GM12878 (cell line): Measurements from ENCODE around the gene MRPL39.
A peak's percentile ranks its signal among the peaks of the same experiment; 100 is the strongest.

Source experiments
- FOXK2 ChIP-seq: fragments of 450-650 bp; IDR thresholded peaks from 2 replicates; pipeline ENCODE4 v1.6.1; 2017; ENCODE audit warnings: mild to moderate bottlenecking, moderate library complexity
- GATAD2B ChIP-seq: fragments of 450-650 bp; conservative IDR thresholded peaks from 2 replicates; pipeline ENCODE4 v1.6.1; 2017; ENCODE audit warnings: low read depth, mild to moderate bottlenecking, moderate library complexity
- JUND ChIP-seq: IDR thresholded peaks from 2 replicates; pipeline ENCODE4 v1.6.1; 2012; ENCODE audit warnings: low read depth, mild to moderate bottlenecking, low read length, improper control_type of control experiment, moderate library complexity
- MYB ChIP-seq: fragments of 150-350 bp; IDR thresholded peaks from 2 replicates; pipeline ENCODE4 v1.6.1; 2014; ENCODE audit warnings: mild to moderate bottlenecking, low read depth, low read length, borderline replicate concordance
- POLR2A ChIP-seq: IDR thresholded peaks from 2 replicates; pipeline ENCODE4 v1.6.1; 2011; ENCODE audit warnings: low read depth, mild to moderate bottlenecking, low read length
- POLR2AphosphoS5 ChIP-seq: IDR thresholded peaks from 2 replicates; pipeline ENCODE4 v1.6.1; 2011; ENCODE audit warnings: mild to moderate bottlenecking, low read length, inconsistent platforms
- SIX5 ChIP-seq: IDR thresholded peaks from 2 replicates; pipeline ENCODE4 v1.6.1; 2011; ENCODE audit warnings: mild to moderate bottlenecking, low read depth, low read length, moderate library complexity; ENCODE audit not compliant: severe bottlenecking
- SMC3 ChIP-seq: IDR thresholded peaks from 2 replicates; pipeline ENCODE4 v1.6.1; 2011; ENCODE audit warnings: low read length, improper control_type of control experiment, borderline replicate concordance
- TAF1 ChIP-seq: IDR thresholded peaks from 2 replicates; pipeline ENCODE4 v1.6.1; 2011; ENCODE audit warnings: mild to moderate bottlenecking, low read depth, low read length, borderline replicate concordance
- ZNF274 ChIP-seq: IDR thresholded peaks from one replicate; pipeline ENCODE4 v1.8.0; 2011; ENCODE audit not compliant: insufficient read length, insufficient read depth
- TF ChIP-seq, protein P1 (sequence below), 3 experiments: IDR thresholded peaks in 2 of 3; conservative IDR thresholded peaks in 1 of 3; 2 replicates each; pipeline ENCODE4 v1.5.1; 2011; ENCODE audit warnings: low read depth in 3 of 3, low read length in 3 of 3, mild to moderate bottlenecking in 3 of 3, control low read depth in 2 of 3, moderate library complexity in 2 of 3, inconsistent platforms in 1 of 3, mixed read lengths in 1 of 3; ENCODE audit not compliant: control insufficient read depth in 2 of 3, insufficient read depth in 1 of 3; ENCODE audit errors: extremely low read depth in 1 of 3
- TF ChIP-seq, protein P2 (sequence below): fragments of 450-650 bp; IDR thresholded peaks from 2 replicates; pipeline ENCODE4 v1.6.1; 2017; ENCODE audit warnings: low read depth, mild to moderate bottlenecking, moderate library complexity

- TF ChIP-seq FOXK2: no peak
- TF ChIP-seq POLR2A: peak; percentile 60
- TF ChIP-seq, protein P1, sequence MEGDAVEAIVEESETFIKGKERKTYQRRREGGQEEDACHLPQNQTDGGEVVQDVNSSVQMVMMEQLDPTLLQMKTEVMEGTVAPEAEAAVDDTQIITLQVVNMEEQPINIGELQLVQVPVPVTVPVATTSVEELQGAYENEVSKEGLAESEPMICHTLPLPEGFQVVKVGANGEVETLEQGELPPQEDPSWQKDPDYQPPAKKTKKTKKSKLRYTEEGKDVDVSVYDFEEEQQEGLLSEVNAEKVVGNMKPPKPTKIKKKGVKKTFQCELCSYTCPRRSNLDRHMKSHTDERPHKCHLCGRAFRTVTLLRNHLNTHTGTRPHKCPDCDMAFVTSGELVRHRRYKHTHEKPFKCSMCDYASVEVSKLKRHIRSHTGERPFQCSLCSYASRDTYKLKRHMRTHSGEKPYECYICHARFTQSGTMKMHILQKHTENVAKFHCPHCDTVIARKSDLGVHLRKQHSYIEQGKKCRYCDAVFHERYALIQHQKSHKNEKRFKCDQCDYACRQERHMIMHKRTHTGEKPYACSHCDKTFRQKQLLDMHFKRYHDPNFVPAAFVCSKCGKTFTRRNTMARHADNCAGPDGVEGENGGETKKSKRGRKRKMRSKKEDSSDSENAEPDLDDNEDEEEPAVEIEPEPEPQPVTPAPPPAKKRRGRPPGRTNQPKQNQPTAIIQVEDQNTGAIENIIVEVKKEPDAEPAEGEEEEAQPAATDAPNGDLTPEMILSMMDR (IDR thresholded peaks at IDR 0.05 in 2 of 3, conservative IDR thresholded peaks at IDR 0.05 in 1 of 3; ENCODE audit: control insufficient read depth in 2 of 3, extremely low read depth in 1 of 3, insufficient read depth in 1 of 3, low read depth in 3 of 3, low read length in 3 of 3): no peak
- peak; percentile 98 for TF ChIP-seq POLR2AphosphoS5
- no peak for TF ChIP-seq GATAD2B
- no peak for TF ChIP-seq ZNF274
- TF ChIP-seq JUND: no peak
- TF ChIP-seq SIX5: no peak
- TF ChIP-seq TAF1: no peak; the same call in 1 of the 2 replicates
- TF ChIP-seq, protein P2, sequence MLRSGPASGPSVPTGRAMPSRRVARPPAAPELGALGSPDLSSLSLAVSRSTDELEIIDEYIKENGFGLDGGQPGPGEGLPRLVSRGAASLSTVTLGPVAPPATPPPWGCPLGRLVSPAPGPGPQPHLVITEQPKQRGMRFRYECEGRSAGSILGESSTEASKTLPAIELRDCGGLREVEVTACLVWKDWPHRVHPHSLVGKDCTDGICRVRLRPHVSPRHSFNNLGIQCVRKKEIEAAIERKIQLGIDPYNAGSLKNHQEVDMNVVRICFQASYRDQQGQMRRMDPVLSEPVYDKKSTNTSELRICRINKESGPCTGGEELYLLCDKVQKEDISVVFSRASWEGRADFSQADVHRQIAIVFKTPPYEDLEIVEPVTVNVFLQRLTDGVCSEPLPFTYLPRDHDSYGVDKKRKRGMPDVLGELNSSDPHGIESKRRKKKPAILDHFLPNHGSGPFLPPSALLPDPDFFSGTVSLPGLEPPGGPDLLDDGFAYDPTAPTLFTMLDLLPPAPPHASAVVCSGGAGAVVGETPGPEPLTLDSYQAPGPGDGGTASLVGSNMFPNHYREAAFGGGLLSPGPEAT: no peak
- TF ChIP-seq SMC3: no peak
- TF ChIP-seq MYB: no peak
These were observed 42.8 kb downstream of the MRPL39 start for GRCh38 chr21:25564349-25564948.
